GM19468 (cell line): Measurements from ENCODE around the gene MAMSTR.
"Not testable (repeated sequence)": the region's sequence is repeated elsewhere in the genome, so short reads cannot be mapped to it uniquely, and the experiment has no call there.

Experiments used
- ATAC-seq: cut with Tn5 transposase; IDR thresholded peaks from one replicate; pipeline ENCODE4 v1.9.1; 2021; ENCODE audit warnings: mild to moderate bottlenecking, moderate library complexity, moderate number of reproducible peaks; ENCODE audit not compliant: unreplicated experiment; ENCODE audit errors: extremely low read depth

The MAMSTR gene

DNA sequence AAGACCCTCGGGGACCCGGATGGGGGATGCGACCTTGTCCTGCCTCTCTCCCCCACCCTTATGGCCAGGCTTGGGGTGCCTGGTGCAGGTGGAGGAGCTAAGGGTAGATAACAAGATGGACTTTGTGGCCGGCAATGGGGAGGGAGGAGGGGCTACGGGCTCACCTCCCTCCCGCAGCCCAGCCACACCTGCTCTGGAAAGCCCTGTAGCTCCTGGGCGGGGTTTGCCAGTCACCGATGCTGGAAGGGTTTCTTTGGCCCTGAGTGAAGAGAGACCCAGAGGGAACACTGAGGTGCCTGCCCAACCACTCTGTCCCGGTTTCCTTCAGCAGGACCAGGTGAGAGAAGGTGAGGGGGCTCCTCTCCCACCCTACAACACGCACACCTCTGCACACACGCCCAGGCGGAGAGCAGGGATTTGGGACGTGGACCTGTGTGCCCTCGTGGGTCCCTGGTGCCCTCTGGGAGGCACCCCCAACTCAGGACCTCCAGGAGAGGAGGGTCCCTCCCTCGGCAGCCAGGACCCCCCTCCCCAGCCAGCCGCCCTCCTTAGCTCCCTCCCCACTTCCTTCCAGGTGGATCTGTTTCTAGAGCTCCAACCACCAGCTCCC, 23.7 kb downstream of the MAMSTR start, which contains the start of gene FUT2:
Gene FUT2, plus strand, starts transcription at position 229 of the 610 bp plus-strand sequence. CDS start 6,986 bp downstream, outside the sequence.
- ATAC-seq = no peak

DNA sequence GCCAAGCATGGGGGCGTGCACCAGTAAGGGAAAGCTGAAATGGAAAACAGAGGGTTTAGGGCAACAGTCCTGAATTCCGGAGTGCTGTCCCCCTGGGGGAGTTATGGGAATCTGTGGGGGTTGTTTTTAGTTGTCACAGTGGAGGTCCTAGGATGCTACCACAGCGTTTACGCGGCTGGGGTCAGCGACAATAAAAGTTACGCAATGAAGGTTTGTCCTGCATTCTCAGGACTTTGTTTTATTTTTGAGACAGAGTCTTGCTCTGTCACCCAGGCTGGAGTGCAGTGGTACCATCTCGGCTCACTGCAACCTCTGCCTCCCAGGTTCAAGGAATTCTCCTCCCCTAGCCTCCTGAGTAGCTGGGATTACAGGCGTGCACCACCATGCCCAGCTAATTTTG, 25.9 kb downstream of the MAMSTR start:
- not testable (repeated sequence) for ATAC-seq

DNA sequence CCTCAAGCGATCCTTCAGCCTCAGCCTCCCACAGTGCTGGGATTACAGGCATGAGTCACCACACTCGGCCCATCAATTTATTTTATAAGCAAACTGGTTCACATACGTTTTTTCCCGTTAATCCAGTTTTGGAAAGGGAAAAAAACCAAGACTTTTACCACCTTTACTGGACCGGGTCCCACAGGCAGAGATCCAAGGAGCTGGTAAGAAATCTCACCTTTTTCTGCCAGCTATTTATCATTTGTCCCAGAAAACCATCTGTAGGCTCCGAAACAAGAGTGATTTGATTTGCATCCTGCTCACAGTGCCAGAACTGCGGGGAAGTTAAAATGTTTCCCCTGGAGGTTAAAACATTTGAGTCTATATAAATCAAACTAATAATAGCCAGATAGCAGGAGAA, 30.1 kb downstream of the MAMSTR start:
- ATAC-seq = no peak

DNA sequence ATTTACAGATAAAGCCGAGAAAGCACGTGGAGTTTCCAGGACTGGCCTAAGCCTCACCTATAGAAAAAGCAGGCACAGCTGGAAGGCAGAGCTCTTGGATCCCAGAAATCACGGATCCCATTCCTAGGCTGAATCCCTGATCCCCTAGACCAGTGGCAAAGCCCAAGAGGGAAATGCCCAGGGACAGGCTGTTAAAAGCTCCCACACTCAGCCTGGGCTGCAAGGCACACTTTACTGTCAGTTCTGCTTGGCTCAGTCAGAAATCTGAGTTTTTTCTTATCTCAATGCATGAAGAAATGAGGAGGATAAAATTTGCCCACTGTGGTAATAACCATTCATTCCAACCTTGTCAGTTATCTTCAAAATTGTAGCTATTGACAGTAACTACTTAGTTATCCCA, 31.7 kb downstream of the MAMSTR start:
- no peak for ATAC-seq

DNA sequence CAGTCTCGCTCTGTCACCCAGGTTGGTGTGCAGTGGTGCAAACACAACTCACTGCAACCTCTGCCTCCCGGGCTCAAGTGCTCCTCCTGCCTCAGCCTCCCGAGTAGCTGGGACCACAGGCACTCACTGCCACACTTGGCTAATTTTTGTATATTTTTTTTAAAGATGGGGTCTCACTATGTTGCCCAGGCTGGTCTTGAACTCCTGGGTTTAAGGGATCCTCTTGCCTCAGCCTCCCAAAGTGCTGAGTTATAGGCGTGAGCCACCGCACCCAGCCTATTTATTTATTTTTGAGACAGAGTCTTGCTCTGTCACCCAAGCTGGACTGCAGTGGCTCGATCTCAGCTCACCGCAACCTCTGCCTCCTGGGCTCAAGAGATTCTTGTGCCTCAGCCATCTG, 32.9 kb downstream of the MAMSTR start:
- ATAC-seq = not testable (repeated sequence)

DNA sequence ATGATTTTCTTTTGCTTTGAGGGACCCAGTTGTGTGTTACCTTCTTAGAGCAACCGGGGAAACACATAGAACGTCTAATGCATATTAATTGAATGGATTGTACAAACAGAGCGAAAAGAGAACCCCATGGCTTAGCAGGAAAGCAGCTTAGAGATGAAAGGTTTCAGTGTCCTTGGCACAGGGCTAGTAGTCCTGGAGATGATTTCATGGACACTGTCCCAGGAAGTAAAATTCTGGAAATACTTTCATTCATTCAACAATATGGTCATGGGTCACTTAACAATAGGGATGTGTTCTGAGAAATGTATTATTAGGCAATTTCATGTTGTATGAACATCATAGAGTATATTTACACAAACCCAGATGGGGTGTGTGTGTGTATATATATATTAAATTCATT, 33.4 kb downstream of the MAMSTR start:
- no peak for ATAC-seq

DNA sequence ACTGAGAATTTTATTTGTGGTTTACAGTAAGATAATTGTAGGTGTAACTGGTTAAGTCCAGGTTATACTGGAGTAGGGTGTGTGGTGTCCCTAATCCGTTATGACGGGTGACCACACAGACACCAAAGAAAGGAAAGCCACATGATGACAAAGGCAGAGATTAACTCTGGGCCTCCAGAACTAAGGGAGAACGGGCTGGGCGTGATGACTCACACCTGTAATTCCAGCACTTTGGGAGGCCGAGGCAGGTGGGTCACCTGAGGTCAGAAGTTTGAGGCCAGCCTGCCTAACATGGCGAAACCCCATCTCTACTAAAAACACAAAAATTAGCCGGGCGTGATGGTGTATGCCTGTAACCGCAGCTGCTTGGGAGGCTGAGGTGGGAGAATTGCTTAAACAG, 33.9 kb downstream of the MAMSTR start:
- ATAC-seq = no peak

DNA sequence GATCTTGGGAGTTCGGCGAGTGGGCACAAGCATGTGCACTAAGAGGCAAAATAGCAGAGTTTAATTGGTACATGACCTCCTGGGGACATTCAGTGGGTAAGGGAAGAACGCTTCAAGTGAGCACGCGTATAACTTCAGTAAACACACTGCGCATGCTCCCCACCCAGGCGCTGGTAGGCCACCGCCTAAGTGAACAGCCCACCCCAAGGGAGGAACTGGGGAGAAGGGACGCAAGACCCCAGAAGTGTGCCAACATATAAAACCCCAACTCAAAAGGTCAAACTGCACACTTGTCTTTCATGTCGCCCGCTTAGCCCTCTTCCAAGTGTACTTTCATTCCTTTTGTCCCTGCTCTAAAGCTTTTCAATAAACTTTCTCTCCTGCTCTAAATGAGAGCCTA, 36.2 kb downstream of the MAMSTR start:
- no peak for ATAC-seq

DNA sequence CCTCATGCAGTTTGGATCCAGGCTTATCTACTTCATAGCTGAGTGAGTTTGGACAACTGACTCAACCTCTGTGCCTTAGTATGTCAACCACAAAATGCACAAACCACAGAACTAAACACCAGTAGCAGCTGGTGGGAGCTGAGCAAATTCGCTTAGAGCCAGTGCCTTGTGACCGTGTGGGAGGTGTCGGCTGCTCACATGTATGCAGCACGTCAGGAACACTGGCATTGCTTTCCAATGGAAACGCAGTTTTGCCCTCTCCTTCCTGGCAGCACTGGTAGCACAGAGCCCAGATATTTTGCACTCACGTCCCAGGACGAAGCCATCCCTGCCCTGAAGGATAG, 38.4 kb downstream of the MAMSTR start:
- ATAC-seq = no peak

DNA sequence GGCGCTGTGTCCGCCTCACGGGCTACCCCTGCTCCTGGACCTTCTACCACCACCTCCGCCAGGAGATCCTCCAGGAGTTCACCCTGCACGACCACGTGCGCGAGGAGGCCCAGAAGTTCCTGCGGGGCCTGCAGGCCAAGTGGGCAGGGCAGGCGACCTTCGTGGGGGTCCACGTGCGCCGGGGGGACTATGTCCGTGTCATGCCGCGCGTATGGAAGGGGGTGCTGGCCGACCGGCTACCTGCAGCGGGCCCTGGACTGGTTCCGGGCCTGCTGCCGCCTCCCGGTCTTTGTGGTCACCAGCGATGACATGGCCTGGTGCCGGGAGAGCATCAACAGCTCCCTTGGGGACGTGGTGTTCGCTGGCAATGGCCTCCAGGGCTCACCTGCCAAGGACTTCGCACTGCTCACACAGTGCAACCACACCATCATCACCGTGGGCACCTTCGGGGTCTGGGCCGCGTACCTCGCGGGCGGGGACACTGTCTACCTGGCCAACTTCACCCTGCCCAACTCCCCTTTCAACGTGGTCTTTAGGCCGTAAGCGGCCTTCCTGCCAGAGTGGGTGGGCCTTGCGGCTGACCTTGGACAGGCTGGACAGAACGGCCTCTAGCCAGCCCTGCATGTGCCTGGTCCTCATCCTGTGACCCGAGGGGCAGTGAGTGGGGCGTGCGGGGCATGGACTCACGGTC, 38.9 kb downstream of the MAMSTR start:
- ATAC-seq = no peak

DNA sequence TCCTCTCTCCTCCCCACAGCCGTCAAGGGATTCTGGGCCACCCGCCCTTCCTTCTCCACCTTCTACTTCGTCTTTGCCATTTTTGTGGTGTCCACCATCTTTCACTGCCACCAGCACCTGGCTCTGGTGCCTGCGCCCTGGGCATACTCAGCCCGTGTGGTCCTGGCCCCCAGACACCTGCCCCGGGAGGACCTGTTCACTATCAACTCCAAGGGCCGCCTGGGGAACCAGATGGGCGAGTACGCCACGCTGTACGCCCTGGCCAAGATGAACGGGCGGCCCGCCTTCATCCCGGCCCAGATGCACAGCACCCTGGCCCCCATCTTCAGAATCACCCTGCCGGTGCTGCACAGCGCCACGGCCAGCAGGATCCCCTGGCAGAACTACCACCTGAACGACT, 39.5 kb downstream of the MAMSTR start:
- not testable (repeated sequence) for ATAC-seq

DNA sequence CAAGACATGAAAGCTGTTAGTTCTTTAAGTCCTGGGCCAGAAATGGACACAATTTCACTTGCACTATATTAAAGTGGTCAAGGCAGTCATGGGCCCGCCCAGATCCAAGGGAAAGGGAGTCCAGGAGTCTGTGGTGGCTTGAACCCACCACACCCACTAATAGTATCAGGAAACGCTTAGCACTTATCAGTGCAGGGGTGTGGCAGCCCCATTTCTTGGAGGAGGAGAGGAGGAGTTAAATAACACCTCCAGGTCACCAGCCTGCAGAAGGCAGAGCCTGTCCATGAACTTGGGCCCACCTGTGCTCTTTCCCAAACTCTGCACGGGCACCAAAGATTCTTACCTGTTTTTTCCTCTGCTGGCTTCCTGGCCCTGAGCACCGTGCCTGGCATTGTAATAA, 41.3 kb downstream of the MAMSTR start:
- no peak for ATAC-seq

DNA sequence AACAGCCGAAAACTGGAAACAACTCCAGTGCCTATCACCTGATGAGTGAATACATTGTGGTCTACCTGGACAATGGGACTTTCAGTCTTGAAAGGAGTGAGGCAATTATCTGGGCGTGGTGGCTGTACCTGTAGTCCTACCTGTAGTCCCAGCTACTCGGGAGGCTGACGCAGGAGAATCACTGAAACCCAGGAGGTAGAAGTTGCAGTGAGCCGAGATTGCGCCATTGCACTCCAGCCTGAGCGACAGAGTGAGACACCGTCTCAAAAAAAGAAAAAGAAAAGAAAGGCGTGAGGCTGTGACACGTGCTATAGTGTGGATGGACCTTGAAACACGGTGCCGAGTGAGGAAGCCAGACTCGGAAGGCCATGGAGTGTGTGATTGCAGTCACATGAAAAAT, 42.6 kb downstream of the MAMSTR start:
- no peak for ATAC-seq

DNA sequence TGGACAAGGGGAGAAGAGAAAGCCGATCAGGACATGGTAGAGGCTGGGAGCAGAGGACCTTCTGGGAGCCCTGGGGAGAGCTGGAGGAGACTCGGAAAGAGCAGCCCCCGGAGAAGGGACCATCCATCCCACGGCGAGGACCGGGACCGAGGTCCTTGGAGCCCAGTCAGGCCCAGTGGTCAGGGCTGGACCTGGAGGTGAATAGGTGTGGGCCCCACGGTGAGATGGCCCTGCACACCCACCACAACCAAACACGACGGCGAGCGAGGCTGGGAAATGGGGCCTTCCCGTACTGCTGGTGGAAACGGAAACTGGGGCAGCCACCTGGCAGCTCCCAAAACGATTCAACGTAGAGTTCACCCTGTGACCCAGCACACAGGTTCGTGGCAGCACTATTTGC, 43.0 kb downstream of the MAMSTR start:
- ATAC-seq = no peak

DNA sequence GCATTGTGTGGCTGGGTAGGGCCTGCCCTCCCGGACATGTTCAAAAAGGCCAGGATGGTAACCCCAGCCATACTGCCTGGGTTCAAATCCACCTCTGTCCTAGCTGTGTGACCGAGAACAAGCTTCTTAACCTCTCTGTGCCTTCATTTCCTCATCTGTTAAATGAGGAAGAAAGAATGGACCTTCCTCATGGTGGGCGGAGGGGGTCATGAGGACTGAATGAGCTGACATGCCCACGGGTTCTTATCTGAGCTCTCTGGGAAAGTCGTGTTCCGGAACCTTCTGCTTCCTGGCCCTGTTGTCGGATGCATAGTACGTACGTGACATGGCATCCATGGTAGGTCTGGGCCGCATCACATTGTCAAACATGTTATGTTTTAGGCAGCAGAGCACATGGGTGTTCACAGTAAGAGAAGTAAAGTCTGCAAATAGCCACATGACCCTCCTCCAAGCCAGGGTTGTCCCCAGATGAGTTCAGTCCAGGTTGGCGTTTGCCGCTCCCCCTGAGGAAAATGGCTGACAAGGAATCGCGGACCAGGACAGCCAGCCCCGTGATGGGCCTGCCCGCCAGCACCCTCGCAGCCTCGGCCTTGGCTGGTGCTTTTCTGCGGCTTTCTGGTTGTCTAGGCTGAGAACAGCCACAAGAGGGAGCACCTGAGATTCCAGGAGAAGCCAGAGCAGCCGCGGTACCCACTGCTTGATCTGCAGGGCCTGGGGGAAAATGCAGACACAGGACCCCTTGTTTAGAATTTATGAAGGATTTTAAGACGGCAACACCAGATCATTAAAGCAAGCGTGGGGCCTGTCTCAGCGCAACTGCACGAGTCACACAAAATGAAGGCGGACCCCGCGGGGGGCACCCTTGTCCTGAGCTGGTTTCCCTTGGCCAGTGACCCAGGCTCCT, 44.4 kb downstream of the MAMSTR start:
- ATAC-seq = no peak

DNA sequence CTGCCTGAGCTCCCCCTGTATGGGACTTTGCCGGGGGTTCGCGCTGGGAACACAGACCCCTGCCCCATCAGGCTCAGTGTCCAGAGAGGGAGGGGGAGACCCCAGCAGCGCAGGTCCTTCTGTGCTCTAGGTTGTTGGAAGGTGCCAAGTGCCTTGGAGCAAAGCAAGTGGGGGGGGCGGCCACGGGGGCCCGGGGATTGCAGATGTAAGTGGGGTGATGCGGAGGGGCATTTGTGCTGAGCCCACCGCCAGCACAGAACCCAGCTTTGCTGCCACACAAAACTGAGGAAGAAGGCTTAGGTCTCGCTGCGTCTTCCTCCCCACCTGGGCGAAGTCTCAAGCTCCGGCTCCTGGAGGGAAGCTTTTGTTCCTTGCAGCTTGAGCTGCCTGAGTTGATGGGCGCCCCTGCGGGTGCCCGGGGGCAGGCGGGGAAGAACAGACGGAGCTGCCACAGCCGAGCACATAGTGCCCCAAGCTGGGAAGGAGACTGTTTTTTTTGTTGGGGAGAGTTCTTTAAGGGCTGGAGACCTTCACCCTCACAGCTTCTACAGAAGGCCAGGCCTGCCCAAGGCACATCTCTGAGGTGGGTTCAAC, 45.2 kb downstream of the MAMSTR start:
- ATAC-seq = no peak

DNA sequence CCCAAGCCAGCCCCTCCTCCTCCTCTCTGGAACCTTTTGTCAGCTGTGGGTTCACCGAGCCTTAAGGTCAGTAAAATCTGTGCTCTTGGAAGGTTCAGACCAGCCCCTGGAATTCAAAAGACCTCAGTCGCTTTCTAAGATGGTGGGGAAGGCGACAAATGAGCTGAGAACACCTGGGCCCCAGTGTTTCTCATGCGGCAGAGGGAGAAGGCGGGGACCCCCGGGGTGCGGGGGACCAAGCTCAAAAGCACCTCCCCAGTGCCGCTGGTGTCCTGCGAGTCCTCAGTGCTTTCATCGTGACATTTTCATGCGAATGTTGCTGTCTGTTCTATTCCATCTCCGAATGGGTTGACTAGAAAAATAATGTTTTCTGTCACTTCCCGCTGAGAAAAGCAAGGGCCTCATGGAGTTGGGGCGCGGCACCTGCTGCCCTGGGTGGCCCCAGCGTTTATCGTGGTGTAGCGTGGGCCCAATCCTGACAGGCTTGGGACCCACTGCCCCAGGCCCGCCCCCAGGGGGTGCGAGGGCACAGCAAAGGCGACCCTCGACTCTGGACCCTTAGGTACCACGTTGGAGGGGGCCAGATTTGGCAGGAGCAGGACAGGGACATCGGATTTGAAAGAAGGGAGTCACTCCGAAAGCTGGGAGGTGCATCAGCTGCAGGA, 46.0 kb downstream of the MAMSTR start:
- ATAC-seq = no peak

DNA sequence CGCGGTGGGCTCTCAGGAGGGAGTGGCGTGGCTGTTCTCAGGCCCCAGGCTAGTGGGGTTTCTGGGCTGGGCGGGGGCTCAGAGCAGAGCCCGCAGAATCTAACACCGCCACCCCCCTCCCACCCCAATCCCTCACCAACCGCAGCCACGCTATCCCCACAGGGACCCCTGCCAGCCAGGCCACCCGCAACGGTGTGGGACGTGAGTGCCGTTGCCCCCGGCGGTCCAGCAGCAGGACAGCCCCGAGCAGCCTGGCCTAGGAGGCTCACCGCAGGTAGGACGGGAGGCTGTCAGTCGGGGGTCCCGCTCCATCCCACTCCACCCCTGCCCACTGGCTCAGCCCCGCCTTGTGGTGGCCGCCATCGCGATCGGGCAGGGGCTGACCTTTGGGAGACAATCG, 46.5 kb downstream of the MAMSTR start, which contains the start of gene NTN5:
Gene NTN5, minus strand, starts transcription at position 24 of the 400 bp plus-strand sequence. CDS start 2,031 bp downstream, outside the sequence.
- no peak for ATAC-seq

DNA sequence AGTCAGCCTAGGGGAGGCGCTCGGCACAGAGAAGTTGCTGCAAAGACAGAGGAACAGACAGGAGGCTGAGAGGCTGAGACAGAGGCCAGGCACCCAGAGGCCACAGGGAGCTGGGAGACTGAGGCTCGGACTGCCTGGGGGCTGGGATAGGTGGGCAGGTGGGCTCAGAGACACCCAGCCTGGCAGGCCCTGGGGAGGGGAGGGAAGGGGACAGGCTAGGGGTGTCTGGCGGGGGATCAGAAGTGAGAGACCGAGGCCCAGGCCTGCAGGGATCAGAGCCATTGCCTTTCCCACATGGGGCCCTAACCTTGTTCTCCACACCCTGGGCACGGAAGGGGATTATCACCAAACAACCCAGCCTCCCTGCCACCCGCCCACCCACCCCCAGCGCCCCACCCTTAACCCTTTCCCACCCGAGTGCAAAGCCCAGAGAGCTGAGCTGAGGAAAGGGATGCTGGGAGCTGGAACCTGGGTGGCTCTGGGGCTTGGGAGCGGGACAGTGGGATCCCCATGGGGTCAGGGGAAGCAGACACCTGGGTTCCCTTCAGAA, 48.0 kb downstream of the MAMSTR start:
- ATAC-seq = no peak
